SKM-1 (cell line): ENCODE results near the gene SATB1.

ENCODE experiments used
- DNase-seq: peaks from one replicate; lab custom pipeline; 2025; ENCODE audit not compliant: unreplicated experiment; lab: John Stamatoyannopoulos, UW

The SATB1 gene

GRCh38 chr3:18402239-18402799 lies 22.8 kb downstream of the SATB1 start:
- no peak for DNase-seq

DNA sequence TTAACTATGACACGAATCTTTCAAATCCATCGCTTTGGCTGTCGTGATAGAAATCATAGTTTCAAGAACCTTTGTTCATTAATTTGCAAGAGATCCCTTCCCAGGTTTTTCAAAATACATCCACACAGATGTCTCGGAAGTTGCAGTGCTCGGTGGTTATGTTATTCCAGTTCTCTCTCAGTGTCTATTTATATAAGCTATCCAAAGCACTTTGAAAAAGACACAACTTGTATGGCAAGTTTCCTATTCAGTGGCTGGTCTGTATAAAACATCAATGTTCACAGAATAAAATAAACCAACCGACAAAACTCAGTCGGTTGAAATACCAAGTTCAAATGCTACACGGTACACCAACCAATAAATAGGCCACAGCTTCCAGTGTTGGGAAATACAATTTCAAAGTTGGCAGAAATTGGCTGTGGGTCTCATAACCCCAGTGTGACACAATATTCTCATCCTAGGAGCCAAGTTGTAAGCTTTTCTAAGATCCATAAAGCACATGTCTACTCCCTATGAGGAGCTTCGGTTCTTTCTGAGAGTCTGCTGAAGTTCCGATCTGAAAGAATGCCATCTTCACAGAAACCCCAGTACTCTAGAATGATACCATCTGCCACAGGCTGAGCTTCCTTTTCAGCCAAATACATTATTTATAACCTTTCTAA lies 23.7 kb downstream of the SATB1 start:
- DNase-seq = no peak

DNA sequence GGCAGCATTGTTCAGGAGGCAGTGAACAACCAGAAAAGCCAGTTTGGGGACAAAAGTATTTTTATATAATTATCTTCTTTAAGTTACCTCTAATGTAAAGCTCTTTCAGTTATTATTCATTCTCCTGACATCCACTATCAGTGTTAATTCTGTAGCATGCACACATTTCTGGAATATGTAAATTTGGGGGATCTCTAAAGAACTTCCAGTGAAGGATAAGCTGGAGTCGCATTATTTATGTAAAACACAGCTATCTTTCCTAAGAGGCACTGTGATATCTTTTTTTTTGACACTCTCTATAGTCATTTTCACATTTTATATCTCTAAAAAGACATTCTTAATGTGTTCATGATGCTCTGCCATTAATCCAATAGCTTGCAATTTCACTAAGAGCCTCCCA lies 26.7 kb downstream of the SATB1 start:
- DNase-seq = no peak

DNA sequence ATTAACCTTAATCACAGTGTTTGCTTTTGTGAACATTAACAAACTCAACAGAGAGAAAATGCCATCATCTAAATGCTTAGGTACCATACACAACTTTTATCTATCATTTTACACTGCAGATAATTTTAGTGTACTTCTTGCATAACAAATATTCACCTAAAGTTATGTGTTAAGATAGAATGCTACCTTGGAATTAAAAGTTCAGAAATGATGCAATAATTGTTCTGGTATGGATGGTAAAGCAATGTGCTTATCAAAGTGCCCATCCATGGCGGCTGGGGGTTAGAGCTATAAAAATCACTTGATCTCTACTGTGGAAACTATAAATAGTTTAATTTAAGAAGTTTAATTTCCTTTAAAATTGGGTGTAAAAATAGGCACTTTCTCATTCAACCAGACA lies 28.7 kb downstream of the SATB1 start:
- DNase-seq = no peak

GRCh38 chr3:18394384-18394995 lies 30.6 kb downstream of the SATB1 start:
- DNase-seq = no peak

DNA sequence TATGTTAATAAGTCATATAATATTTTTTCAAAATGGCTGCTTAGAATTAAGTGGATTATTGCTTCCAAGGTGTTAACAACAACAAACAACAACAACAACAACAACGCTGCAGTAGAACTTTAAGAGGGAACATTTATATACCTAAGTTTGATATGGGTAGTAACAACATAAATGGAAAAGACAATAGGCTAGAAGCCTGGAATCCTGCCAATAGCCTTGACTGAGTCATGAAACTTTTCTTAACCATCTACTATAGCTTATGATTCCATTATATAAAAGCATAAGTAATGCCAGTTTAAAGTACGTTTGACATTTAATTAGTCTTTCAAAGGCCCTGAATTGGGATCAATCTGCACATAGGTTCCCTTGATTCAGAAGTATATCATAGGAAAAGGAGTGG lies 31.2 kb downstream of the SATB1 start:
- DNase-seq = no peak

DNA sequence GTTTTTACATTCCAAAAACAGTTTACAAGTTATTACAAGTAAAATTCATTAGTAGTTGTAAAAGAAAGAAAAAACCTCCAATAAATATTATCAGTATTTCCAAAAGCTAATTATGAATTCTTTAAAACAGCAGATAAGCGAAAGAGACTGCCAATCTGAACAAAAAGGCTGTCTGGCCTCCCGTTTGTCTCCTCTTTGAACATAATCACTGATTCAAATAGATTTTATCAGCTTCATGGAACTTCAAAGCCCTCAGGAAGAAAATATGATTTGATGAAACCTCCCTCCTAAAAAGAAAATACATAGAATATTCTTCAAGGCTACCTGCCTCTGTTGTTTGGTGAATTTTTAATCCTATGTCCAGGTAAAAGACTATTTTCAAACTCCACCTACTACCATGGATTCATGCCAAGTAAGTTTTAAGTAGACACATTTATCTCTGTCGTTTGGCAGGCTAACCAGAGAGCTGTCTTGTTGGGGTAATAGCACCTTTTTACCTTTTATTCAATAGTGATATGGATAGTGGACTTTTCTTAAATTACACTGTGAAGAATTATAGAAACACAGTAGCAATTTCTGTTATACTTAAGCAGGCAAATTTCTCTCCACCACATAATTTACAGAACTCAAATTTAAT lies 35.0 kb downstream of the SATB1 start:
- DNase-seq = no peak

DNA sequence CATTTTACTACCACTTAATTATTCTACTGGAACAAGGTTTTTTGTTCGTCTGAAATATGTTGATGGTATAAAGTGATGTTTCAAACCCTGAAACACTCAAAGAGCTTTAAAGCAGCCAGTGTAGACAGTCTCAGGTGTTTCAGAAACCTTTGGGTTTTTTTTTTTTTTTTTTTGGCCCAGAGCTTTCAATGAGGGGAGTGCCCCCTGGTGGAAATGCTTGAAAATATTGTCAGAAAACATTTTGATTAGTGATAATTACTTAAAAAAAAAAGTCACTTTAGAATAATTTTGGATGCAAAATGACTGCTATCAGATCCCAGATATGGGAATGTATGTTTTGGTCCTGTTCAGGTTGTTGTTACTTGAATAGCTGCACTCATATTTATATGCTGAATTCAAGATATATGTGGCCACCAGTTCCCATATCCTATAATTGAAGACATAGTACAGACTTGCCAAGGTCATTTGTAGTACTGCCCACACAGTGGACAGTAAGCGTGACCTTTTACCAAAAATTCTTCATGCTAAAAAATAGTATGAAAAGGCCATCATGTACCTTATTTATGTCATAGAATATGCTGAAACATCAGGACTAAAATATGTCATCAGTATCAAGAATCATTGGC lies 35.9 kb downstream of the SATB1 start:
- DNase-seq = peak; percentile 6

DNA sequence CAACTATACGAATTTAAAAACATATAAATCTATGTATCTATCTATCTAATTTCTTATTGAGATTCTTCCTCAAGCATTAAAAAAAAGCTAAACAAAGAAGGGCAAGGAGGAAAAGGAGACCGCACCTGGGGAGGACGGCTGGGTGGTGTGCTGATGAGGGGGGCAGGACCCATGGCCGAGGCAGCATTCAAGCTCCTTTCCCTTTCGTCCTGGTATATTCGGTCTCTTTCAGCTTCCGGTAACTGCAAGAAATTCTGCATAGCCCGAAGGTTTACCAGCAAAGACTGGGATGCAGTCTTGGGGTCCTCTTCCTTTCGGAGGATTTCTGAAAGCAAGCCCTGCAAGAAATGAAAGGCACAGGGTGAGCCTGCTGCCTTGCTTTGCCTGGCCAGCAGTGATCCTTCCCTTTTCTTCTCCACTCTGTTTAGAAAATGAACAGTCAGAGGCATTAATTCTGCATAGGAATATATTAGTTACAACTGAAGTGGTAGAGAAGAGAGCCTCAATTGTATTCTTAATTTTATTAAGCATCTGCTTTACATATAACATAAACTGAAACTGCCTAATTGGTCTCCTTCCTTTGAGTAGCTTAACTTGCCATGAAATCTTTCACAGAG lies 38.8 kb downstream of the SATB1 start:
- DNase-seq = no peak

DNA sequence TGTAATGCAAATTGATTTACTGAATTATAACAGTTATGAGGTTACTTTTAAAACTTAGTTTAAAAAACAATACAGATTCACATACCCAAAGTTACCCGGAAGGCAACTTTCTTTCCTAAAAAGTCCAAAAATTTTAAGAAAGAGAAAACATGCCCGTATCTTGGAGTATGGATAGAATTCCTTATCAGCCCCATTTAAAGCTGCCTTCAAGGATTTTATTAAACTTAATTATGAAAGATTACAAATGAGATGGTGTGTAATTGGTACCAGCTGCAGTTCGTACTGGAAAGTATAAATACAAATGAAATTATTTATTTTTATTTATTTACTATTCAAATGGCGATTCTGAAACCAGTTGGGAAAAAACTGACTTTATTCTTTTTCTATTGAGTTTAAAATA lies 39.4 kb downstream of the SATB1 start:
- no peak for DNase-seq

GRCh38 chr3:18382760-18383369 lies 42.3 kb downstream of the SATB1 start:
- no peak for DNase-seq

DNA sequence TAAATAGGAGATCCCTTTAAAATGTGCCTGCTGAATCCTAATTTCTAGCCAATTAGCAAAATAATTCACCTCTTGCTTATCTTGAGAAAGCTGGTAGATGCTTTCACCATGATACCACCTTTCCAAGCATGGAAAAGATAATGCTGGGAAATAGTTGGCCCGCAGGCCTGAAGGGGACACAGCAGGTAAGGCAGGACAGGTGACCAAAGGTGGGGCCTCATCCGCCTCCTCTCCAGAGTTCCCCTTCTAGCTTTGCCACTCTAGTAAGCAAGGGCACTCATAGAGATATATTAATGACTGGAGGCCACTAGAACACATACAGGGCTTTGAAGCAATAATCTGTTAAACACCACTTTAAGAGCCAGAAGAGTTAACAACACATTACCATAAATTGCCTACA lies 45.5 kb downstream of the SATB1 start:
- no peak for DNase-seq

GRCh38 chr3:18378218-18378617 lies 46.9 kb downstream of the SATB1 start:
- no peak for DNase-seq

DNA sequence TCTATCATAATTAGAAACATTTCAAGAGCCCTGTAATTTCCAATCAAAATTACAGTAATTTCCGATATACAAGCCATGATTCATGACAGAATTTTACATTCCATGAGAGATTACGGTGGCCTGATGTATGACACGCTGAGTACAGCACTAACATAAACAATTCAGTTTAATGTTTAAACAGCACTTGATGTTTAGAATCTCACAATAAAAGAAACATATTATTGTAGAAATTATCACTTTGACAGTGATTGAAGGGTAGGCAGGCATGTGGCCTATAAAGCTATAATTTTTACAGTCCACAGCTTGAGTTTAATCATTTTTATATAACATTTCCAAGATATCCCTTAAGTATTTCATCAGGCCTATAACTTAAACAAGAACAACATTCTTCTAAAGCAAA lies 48.5 kb downstream of the SATB1 start:
- DNase-seq = no peak

DNA sequence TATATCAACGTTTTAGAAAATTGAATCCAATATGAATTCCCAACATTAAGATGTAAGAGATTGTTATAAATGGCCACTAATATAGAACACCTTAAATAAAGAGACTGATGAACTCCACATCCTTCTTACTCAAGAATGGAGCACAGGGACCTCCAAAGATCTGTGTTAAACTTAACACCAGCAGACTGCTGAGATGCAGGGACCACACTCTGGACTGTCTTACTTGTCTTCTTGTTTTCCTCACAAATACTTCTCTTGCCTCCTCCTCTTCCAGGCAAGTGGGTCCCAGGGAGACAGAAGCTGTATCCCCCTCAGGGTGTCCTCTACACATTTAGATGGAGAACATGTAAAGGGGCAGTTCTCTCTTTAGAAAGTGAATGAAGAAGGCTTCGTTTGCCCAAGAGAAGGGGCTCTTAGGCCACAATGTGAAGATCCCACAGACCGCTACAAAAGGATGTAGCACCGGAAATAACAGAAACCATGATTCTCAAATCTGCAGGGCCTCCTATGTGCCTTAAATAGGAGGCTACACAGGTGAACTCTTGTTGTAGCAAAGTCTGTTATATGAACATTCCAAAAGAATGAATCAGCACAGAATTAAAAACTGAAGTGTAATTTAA lies 52.2 kb downstream of the SATB1 start:
- no peak for DNase-seq

DNA sequence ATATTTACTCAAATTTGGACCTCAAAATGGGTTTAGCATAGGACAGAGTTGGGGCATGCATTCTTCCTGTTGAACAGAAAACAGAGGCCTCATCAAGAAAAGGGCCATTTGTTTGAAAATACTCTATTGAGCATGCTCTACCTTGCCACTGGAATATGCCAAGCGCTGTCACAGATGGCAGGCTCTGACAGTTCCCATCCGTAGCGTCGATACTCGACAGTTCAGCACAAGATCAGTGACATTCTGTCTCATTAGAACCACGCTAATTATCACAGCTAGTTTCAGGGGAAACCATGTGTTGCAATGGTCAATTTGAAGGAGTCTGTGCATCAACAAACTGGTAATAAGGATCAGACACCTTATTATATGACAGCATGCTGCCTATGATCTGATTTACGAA lies 54.5 kb downstream of the SATB1 start:
- no peak for DNase-seq

DNA sequence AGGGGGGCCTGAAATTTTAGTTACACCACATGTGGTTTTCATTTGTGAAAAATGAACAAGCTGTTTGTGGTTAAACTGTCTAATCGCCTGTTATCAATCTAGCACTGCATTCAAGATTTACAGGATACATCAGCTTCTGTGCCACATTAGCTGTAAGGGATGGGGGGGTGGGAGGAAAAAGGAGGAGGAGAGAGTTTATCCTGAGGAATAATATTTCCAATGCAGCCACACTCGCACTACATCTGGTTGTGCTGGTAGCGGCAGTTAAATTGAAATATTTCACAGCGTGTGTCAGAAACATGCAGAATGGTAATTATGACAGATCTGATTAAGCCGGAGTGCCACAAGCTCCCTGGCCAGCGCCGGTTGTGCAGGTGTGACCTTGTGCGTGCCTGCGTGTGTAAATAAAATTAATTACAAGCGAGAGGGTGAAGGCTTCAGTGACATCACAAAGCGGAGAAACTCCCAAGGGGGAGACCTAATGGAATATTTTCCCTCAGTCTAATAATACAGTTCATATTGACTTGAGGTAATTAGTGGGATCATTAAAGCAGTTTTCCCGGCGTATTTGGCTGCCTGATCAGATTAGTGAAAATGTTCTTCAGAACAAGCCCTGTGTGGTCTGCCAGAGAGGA lies 55.5 kb downstream of the SATB1 start:
- DNase-seq = no peak

GRCh38 chr3:18366258-18366657 lies 58.9 kb downstream of the SATB1 start:
- no peak for DNase-seq

DNA sequence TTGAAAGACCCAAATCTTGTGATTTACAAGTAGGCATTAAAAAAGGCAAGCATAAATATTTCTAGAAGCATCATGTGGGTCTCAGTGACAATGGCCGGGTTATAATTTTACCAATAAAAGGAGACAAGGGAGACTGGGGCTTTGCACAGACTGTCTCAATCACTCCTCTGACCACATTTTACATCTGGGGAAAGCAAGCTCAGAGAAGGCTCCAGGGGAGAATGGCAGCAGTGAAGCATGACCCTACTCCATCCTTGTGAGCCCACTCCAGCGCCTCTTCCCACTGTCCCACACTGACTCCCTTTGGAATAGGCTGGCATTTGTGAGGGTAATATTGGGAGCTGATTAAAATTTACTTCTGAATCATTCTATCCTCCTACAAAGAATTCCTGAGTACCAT lies 61.8 kb downstream of the SATB1 start:
- no peak for DNase-seq

- no peak for DNase-seq
Observed at GRCh38 chr3:18357747-18358146, 67.4 kb downstream of the SATB1 start.
